ENCODE data around the gene WASF3. TPM values are rescaled to one million over a fixed set of nuclear protein-coding genes. Genes with fewer than 3 reads are reported as not detected.

Gene WASF3
- total RNA-seq, 4 donors from 2014 or later = 5.4 to 11.6 (median 7.6) TPM

- Histone ChIP-seq H3K36me3 (no peaks in the 10 kb centered on the region), H3K4me1 (no peaks in the 10 kb centered on the region), H3K9me3 (peaks cover 0 to 5% (median 0%) of the 10 kb centered on the region in 3 donors), H3K27me3 (no peaks in the 10 kb centered on the region), H3K27ac (no peak overlapping the region), H3K4me3 (no peak overlapping the region)
- DNase-seq (no peak), ATAC-seq (no peak)
- intact Hi-C loops (cut with DNase I; ENCODE audit: low total_unique reads) = no loop called here
- TF ChIP-seq POLR2A (IDR thresholded peaks at IDR 0.05) = no peak
- TF ChIP-seq, protein P1, sequence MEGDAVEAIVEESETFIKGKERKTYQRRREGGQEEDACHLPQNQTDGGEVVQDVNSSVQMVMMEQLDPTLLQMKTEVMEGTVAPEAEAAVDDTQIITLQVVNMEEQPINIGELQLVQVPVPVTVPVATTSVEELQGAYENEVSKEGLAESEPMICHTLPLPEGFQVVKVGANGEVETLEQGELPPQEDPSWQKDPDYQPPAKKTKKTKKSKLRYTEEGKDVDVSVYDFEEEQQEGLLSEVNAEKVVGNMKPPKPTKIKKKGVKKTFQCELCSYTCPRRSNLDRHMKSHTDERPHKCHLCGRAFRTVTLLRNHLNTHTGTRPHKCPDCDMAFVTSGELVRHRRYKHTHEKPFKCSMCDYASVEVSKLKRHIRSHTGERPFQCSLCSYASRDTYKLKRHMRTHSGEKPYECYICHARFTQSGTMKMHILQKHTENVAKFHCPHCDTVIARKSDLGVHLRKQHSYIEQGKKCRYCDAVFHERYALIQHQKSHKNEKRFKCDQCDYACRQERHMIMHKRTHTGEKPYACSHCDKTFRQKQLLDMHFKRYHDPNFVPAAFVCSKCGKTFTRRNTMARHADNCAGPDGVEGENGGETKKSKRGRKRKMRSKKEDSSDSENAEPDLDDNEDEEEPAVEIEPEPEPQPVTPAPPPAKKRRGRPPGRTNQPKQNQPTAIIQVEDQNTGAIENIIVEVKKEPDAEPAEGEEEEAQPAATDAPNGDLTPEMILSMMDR (IDR thresholded peaks at IDR 0.05 in 4 of 5, conservative IDR thresholded peaks at IDR 0.05 in 1 of 5) = no peak
- in situ Hi-C loops (cut with MboI; ENCODE audit: low sequenced_read_pairs in 4 of 4) = no loop called here
Observed at GRCh38 chr13:26571518-26571917, 14.0 kb downstream of the WASF3 start.

- no peaks in the 10 kb centered on the region for H3K36me3 ChIP-seq
Observed at GRCh38 chr13:26575244-26575643, 17.8 kb downstream of the WASF3 start.

DNA sequence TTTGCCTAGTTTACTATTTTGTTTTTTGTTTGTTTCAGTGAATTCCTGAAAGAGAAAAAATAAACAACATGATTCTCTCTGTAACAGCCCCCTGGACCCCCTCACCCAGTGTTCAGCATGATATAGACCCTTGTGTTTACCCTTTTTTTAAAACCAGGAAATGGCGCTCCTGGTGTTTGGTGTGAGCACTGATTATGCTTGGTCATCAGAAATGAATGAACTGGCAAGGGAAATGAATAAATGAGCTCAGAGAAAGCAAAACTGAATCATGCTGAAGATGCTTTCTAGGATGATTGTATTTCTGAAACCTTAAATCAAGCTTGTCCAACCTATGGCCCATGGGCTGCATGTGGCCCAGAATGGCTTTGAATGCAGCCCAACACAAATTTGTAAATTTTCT lies 22.1 kb downstream of the WASF3 start:
- H3K4me1 ChIP-seq = no peaks in the 10 kb centered on the region
- no peak for TF ChIP-seq POLR2A (IDR thresholded peaks at IDR 0.05)
- TF ChIP-seq, protein P1 (IDR thresholded peaks at IDR 0.05 in 4 of 5, conservative IDR thresholded peaks at IDR 0.05 in 1 of 5) = no peak
- in situ Hi-C loops (cut with MboI; ENCODE audit: low sequenced_read_pairs in 4 of 4) = no loop called here
- H3K9me3 ChIP-seq = no peaks in the 10 kb centered on the region
- intact Hi-C loops (cut with DNase I; ENCODE audit: low total_unique reads) = no loop called here
- no peaks in the 10 kb centered on the region for H3K36me3 ChIP-seq
- DNase-seq (no peak), ATAC-seq (no peak)
- no peak overlapping the region for H3K27ac ChIP-seq
- H3K27me3 ChIP-seq = no peaks in the 10 kb centered on the region
- H3K4me3 ChIP-seq = no peak overlapping the region

More at GRCh38 chr13:26575244-26575643, 17.8 kb downstream of the WASF3 start:
- DNase-seq (no peak), ATAC-seq (no peak)
- TF ChIP-seq POLR2A (IDR thresholded peaks at IDR 0.05) = no peak
- TF ChIP-seq, protein P1 (IDR thresholded peaks at IDR 0.05 in 4 of 5, conservative IDR thresholded peaks at IDR 0.05 in 1 of 5) = no peak
- H3K9me3 ChIP-seq = no peaks in the 10 kb centered on the region
- intact Hi-C loops (cut with DNase I; ENCODE audit: low total_unique reads) (no loop called here), in situ Hi-C loops (cut with MboI; ENCODE audit: low sequenced_read_pairs in 4 of 4) (no loop called here)
- no peak overlapping the region for H3K4me3 ChIP-seq
- H3K27me3 ChIP-seq = no peaks in the 10 kb centered on the region
- no peak overlapping the region for H3K27ac ChIP-seq
- no peaks in the 10 kb centered on the region for H3K4me1 ChIP-seq

- no peaks in the 10 kb centered on the region for H3K4me1 ChIP-seq
- H3K9me3 ChIP-seq = no peaks in the 10 kb centered on the region
- in situ Hi-C loops (cut with MboI; ENCODE audit: low sequenced_read_pairs in 4 of 4) = no loop called here
- no peaks in the 10 kb centered on the region for H3K27me3 ChIP-seq
- intact Hi-C loops (cut with DNase I; ENCODE audit: low total_unique reads) = no loop called here
- no peaks in the 10 kb centered on the region for H3K36me3 ChIP-seq
- TF ChIP-seq, protein P1 (IDR thresholded peaks at IDR 0.05 in 4 of 5, conservative IDR thresholded peaks at IDR 0.05 in 1 of 5) = no peak
- TF ChIP-seq POLR2A (IDR thresholded peaks at IDR 0.05) = no peak
- ATAC-seq = no peak
- H3K27ac ChIP-seq = no peak overlapping the region
- no peak for DNase-seq
- H3K4me3 ChIP-seq = no peak overlapping the region
Observed at GRCh38 chr13:26583662-26584061, 26.2 kb downstream of the WASF3 start.

GRCh38 chr13:26584713-26585112 lies 27.2 kb downstream of the WASF3 start:
- in situ Hi-C loops (cut with MboI; ENCODE audit: low sequenced_read_pairs in 4 of 4) = no loop called here
- TF ChIP-seq, protein P1 (IDR thresholded peaks at IDR 0.05 in 4 of 5, conservative IDR thresholded peaks at IDR 0.05 in 1 of 5) = no peak
- no peak for TF ChIP-seq POLR2A (IDR thresholded peaks at IDR 0.05)
- H3K27ac ChIP-seq = no peak overlapping the region
- H3K36me3 ChIP-seq = no peaks in the 10 kb centered on the region
- intact Hi-C loops (cut with DNase I; ENCODE audit: low total_unique reads) = no loop called here
- no peaks in the 10 kb centered on the region for H3K27me3 ChIP-seq
- DNase-seq = no peak
- H3K4me3 ChIP-seq = no peak overlapping the region
- H3K4me1 ChIP-seq = no peaks in the 10 kb centered on the region
- H3K9me3 ChIP-seq = no peaks in the 10 kb centered on the region
- peak in 1 of 2 donors; percentile 33 for ATAC-seq

Data from gastrocnemius medialis (tissue), 4 donors.